ENCODE data around the gene FSHR.

Gene FSHR

GRCh38 chr2:49111006-49111405, 43.3 kb downstream of the FSHR start:
- Histone ChIP-seq H3K9me2 (replicated peaks; ENCODE audit: low read depth, low read length) (no peaks in the 10 kb centered on the region), H3K9me3 (ENCODE audit: insufficient read depth, low read depth, low read length) (no peaks in the 10 kb centered on the region), H3K4me1 (ENCODE audit: insufficient read depth, low read length, poor library complexity, severe bottlenecking) (no peaks in the 10 kb centered on the region), H3K9ac (ENCODE audit: low read depth, low read length, poor library complexity, severe bottlenecking) (no peak overlapping the region), H4K20me1 (ENCODE audit: insufficient read depth, low read length, poor library complexity, severe bottlenecking) (no peaks in the 10 kb centered on the region), H3F3A (ENCODE audit: low read depth) (no peaks in the 10 kb centered on the region), H2AFZ (ENCODE audit: low read length) (no peak overlapping the region), H3K36me3 (ENCODE audit: insufficient read depth, low read length) (no peaks in the 10 kb centered on the region), H3K4me3 (ENCODE audit: low read length, poor library complexity, severe bottlenecking) (no peak overlapping the region), H3K79me2 (ENCODE audit: insufficient read depth, low read length) (no peaks in the 10 kb centered on the region), H3K27me3 (ENCODE audit: insufficient read depth, low read length, poor library complexity, severe bottlenecking) (no peaks in the 10 kb centered on the region), H3K4me2 (ENCODE audit: low read depth, low read length, poor library complexity, severe bottlenecking) (no peak overlapping the region)
- TF ChIP-seq CTCF (conservative IDR thresholded peaks at IDR 0.05; ENCODE audit: low read length) (no peak), EZH2phosphoT487 (IDR thresholded peaks at IDR 0.05; ENCODE audit: borderline replicate concordance) (no peak)

- Histone ChIP-seq H3F3A (ENCODE audit: low read depth) (no peaks in the 10 kb centered on the region), H3K4me2 (ENCODE audit: low read depth, low read length, poor library complexity, severe bottlenecking) (no peak overlapping the region), H3K4me1 (ENCODE audit: insufficient read depth, low read length, poor library complexity, severe bottlenecking) (no peaks in the 10 kb centered on the region), H3K9ac (ENCODE audit: low read depth, low read length, poor library complexity, severe bottlenecking) (no peak overlapping the region), H2AFZ (ENCODE audit: low read length) (no peak overlapping the region), H3K79me2 (ENCODE audit: insufficient read depth, low read length) (no peaks in the 10 kb centered on the region), H3K27me3 (ENCODE audit: insufficient read depth, low read length, poor library complexity, severe bottlenecking) (no peaks in the 10 kb centered on the region), H3K9me2 (replicated peaks; ENCODE audit: low read depth, low read length) (no peaks in the 10 kb centered on the region), H3K9me3 (ENCODE audit: insufficient read depth, low read depth, low read length) (no peaks in the 10 kb centered on the region), H3K36me3 (ENCODE audit: insufficient read depth, low read length) (no peaks in the 10 kb centered on the region), H4K20me1 (ENCODE audit: insufficient read depth, low read length, poor library complexity, severe bottlenecking) (no peaks in the 10 kb centered on the region), H3K4me3 (ENCODE audit: low read length, poor library complexity, severe bottlenecking) (no peak overlapping the region)
- TF ChIP-seq CTCF (conservative IDR thresholded peaks at IDR 0.05; ENCODE audit: low read length), result no peak
Observed at GRCh38 chr2:49110571-49110970, 43.7 kb downstream of the FSHR start.

- no peaks in the 10 kb centered on the region for H3K79me2 ChIP-seq (ENCODE audit: insufficient read depth, low read length)
- no peak overlapping the region for H3K4me3 ChIP-seq (ENCODE audit: low read length, poor library complexity, severe bottlenecking)
- TF ChIP-seq EZH2phosphoT487 (IDR thresholded peaks at IDR 0.05; ENCODE audit: borderline replicate concordance), result no peak
- no peak for TF ChIP-seq CTCF (conservative IDR thresholded peaks at IDR 0.05; ENCODE audit: low read length)
- no peaks in the 10 kb centered on the region for H3K9me2 ChIP-seq (replicated peaks; ENCODE audit: low read depth, low read length)
- no peaks in the 10 kb centered on the region for H3F3A ChIP-seq (ENCODE audit: low read depth)
- no peaks in the 10 kb centered on the region for H3K27me3 ChIP-seq (ENCODE audit: insufficient read depth, low read length, poor library complexity, severe bottlenecking)
- no peak overlapping the region for H3K4me2 ChIP-seq (ENCODE audit: low read depth, low read length, poor library complexity, severe bottlenecking)
- no peak overlapping the region for H2AFZ ChIP-seq (ENCODE audit: low read length)
- H3K36me3 ChIP-seq (ENCODE audit: insufficient read depth, low read length), result no peaks in the 10 kb centered on the region
- no peak overlapping the region for H3K9ac ChIP-seq (ENCODE audit: low read depth, low read length, poor library complexity, severe bottlenecking)
- H4K20me1 ChIP-seq (ENCODE audit: insufficient read depth, low read length, poor library complexity, severe bottlenecking), result no peaks in the 10 kb centered on the region
- H3K9me3 ChIP-seq (ENCODE audit: insufficient read depth, low read depth, low read length), result no peaks in the 10 kb centered on the region
- H3K4me1 ChIP-seq (ENCODE audit: insufficient read depth, low read length, poor library complexity, severe bottlenecking), result no peaks in the 10 kb centered on the region
Observed at GRCh38 chr2:49108851-49109250, 45.5 kb downstream of the FSHR start.
